ENCODE measurements around the gene OBSL1. TPM values are rescaled to one million over a fixed set of nuclear protein-coding genes. Genes with fewer than 3 reads are reported as not detected.

Gene OBSL1
- total RNA-seq, 1 experiment from 2014 or later: 56.2 TPM

GRCh38 chr2:219618733-219619122 is 47.4 kb upstream of the OBSL1 start:
- H3K36me3 Mint-ChIP-seq (ENCODE audit: insufficient read depth, unreplicated experiment): no peaks in the 10 kb centered on the region
- H3K4me3 ChIP-seq (ENCODE audit: low read depth, low read length): no peak overlapping the region
- H3K4me1 ChIP-seq: no peaks in the 10 kb centered on the region
- BruUV-seq (replicated peaks): no TSS peak
- TF ChIP-seq CTCF (IDR thresholded peaks at IDR 0.05; ENCODE audit: insufficient read depth in 1 of 2, low read depth in 1 of 2, low read length in 1 of 2, severe bottlenecking in 1 of 2, unreplicated experiment in 1 of 2): no peak
- no peak for DNase-seq
- no peaks in the 10 kb centered on the region for H3K27me3 ChIP-seq (replicated peaks; ENCODE audit: control insufficient read depth, insufficient read depth, low read length)
- H3K27ac Mint-ChIP-seq (ENCODE audit: unreplicated experiment): no peak overlapping the region
- no peaks in the 10 kb centered on the region for H3K4me1 Mint-ChIP-seq (ENCODE audit: low read depth, unreplicated experiment)
- H3K9me3 Mint-ChIP-seq (ENCODE audit: unreplicated experiment): no peaks in the 10 kb centered on the region
- no peak overlapping the region for H3K4me3 Mint-ChIP-seq (ENCODE audit: unreplicated experiment)
- no peaks in the 10 kb centered on the region for H3K9me3 ChIP-seq
- POLR2A ChIA-PET: no interaction called here
- H3K27me3 Mint-ChIP-seq (ENCODE audit: insufficient read depth, unreplicated experiment): no peaks in the 10 kb centered on the region
- CTCF ChIA-PET: interaction anchor here (1.6 kb wide), 1 partner anchor 24 kb away, joined by 7 read pairs; no protein-coding TSS in a partner anchor
- H3K36me3 ChIP-seq (ENCODE audit: control insufficient read depth, insufficient read depth, low read length): no peaks in the 10 kb centered on the region
- intact Hi-C loops (cut with micrococcal nuclease; ENCODE audit: unreplicated experiment): loop anchor here (1.0 kb wide), 2 partner anchors 24 to 71 kb away; no protein-coding TSS in a partner anchor

- Histone ChIP-seq H3K9me3 (no peaks in the 10 kb centered on the region), H3K27me3 (replicated peaks; ENCODE audit: control insufficient read depth, insufficient read depth, low read length) (no peaks in the 10 kb centered on the region), H3K4me3 (ENCODE audit: low read depth, low read length) (no peak overlapping the region), H3K36me3 (ENCODE audit: control insufficient read depth, insufficient read depth, low read length) (no peaks in the 10 kb centered on the region; the same call in 1 of the 2 replicates), H3K4me1 (no peaks in the 10 kb centered on the region)
- Mint-ChIP-seq H3K9me3 (ENCODE audit: unreplicated experiment) (no peaks in the 10 kb centered on the region), H3K36me3 (ENCODE audit: insufficient read depth, unreplicated experiment) (no peaks in the 10 kb centered on the region), H3K4me1 (ENCODE audit: low read depth, unreplicated experiment) (no peaks in the 10 kb centered on the region), H3K27ac (ENCODE audit: unreplicated experiment) (no peak overlapping the region), H3K4me3 (ENCODE audit: unreplicated experiment) (no peak overlapping the region), H3K27me3 (ENCODE audit: insufficient read depth, unreplicated experiment) (no peaks in the 10 kb centered on the region)
- no TSS peak for BruUV-seq (replicated peaks)
- intact Hi-C loops (cut with micrococcal nuclease; ENCODE audit: unreplicated experiment): no loop called here
- POLR2A ChIA-PET: no interaction called here
- CTCF ChIA-PET: no interaction called here
- no peak for DNase-seq
- no peak for TF ChIP-seq CTCF (IDR thresholded peaks at IDR 0.05; ENCODE audit: insufficient read depth in 1 of 2, low read depth in 1 of 2, low read length in 1 of 2, severe bottlenecking in 1 of 2, unreplicated experiment in 1 of 2)
These were observed 45.2 kb upstream of the OBSL1 start for GRCh38 chr2:219616550-219616949.

- no peak overlapping the region for H3K27ac Mint-ChIP-seq (ENCODE audit: unreplicated experiment)
- Histone ChIP-seq H3K27me3 (replicated peaks; ENCODE audit: control insufficient read depth, insufficient read depth, low read length) (no peaks in the 10 kb centered on the region), H3K4me1 (no peaks in the 10 kb centered on the region), H3K36me3 (ENCODE audit: control insufficient read depth, insufficient read depth, low read length) (no peaks in the 10 kb centered on the region; the same call in 1 of the 2 replicates), H3K4me3 (ENCODE audit: low read depth, low read length) (no peak overlapping the region), H3K9me3 (no peaks in the 10 kb centered on the region)
- H3K4me1 Mint-ChIP-seq (ENCODE audit: low read depth, unreplicated experiment): no peaks in the 10 kb centered on the region
- no peaks in the 10 kb centered on the region for H3K36me3 Mint-ChIP-seq (ENCODE audit: insufficient read depth, unreplicated experiment)
- POLR2A ChIA-PET: no interaction called here
- H3K27me3 Mint-ChIP-seq (ENCODE audit: insufficient read depth, unreplicated experiment): no peaks in the 10 kb centered on the region
- no peak for DNase-seq
- no peaks in the 10 kb centered on the region for H3K9me3 Mint-ChIP-seq (ENCODE audit: unreplicated experiment)
- intact Hi-C loops (cut with micrococcal nuclease; ENCODE audit: unreplicated experiment): no loop called here
- TF ChIP-seq CTCF (IDR thresholded peaks at IDR 0.05; ENCODE audit: insufficient read depth in 1 of 2, low read depth in 1 of 2, low read length in 1 of 2, severe bottlenecking in 1 of 2, unreplicated experiment in 1 of 2): no peak
- no peak overlapping the region for H3K4me3 Mint-ChIP-seq (ENCODE audit: unreplicated experiment)
- no TSS peak for BruUV-seq (replicated peaks)
- CTCF ChIA-PET: no interaction called here
These were observed 44.6 kb upstream of the OBSL1 start for GRCh38 chr2:219615894-219616293.

Measured in Caco-2 (cell line).